ENCODE data around the gene MFSD2A. TPM values are rescaled to one million over a fixed set of nuclear protein-coding genes. Genes with fewer than 3 reads are reported as not detected.

Gene MFSD2A
- total RNA-seq, 1 donor from 2014 or later = 0.90 TPM

DNA sequence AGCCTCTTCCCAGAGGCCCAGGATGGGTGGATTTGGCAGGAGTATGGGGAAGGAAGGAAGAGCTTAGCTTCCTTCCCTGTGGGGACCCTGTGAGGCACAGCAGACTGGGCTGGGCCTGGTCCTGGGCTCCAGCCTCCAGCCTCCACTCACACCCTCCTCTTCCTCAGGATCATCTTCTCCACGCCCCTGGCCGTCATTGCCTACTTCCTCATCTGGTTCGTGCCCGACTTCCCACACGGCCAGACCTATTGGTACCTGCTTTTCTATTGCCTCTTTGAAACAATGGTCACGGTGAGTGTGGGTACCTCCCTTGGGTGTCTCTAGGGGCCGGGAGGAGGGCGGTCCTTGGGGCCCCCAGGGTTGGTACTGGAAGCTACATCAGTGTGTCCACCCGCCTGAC is 10.1 kb downstream of the MFSD2A start:
- no peak for TF ChIP-seq EZH2 (IDR thresholded peaks at IDR 0.05)
- TF ChIP-seq, protein P1, sequence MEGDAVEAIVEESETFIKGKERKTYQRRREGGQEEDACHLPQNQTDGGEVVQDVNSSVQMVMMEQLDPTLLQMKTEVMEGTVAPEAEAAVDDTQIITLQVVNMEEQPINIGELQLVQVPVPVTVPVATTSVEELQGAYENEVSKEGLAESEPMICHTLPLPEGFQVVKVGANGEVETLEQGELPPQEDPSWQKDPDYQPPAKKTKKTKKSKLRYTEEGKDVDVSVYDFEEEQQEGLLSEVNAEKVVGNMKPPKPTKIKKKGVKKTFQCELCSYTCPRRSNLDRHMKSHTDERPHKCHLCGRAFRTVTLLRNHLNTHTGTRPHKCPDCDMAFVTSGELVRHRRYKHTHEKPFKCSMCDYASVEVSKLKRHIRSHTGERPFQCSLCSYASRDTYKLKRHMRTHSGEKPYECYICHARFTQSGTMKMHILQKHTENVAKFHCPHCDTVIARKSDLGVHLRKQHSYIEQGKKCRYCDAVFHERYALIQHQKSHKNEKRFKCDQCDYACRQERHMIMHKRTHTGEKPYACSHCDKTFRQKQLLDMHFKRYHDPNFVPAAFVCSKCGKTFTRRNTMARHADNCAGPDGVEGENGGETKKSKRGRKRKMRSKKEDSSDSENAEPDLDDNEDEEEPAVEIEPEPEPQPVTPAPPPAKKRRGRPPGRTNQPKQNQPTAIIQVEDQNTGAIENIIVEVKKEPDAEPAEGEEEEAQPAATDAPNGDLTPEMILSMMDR (IDR thresholded peaks at IDR 0.05) = no peak
- Histone ChIP-seq H3K36me3 (no peaks in the 10 kb centered on the region), H4K20me1 (ENCODE audit: low read depth) (no peaks in the 10 kb centered on the region), H3K9me3 (ENCODE audit: low read depth) (no peaks in the 10 kb centered on the region), H3K4me3 (no peak overlapping the region), H3K27me3 (no peaks in the 10 kb centered on the region), H3K79me2 (ENCODE audit: low read depth) (no peaks in the 10 kb centered on the region), H3K4me2 (no peak overlapping the region), H3K4me1 (no peaks in the 10 kb centered on the region), H3F3A (ENCODE audit: low read depth) (no peaks in the 10 kb centered on the region), H3K9ac (no peak overlapping the region), H3K27ac (no peak overlapping the region), H2AFZ (replicated peaks) (no peak overlapping the region)
- Mint-ChIP-seq H3K36me3 (peaks cover 30% of the 10 kb centered on the region), H3K4me3 (no peak overlapping the region), H3K4me1 (no peaks in the 10 kb centered on the region), H3K9me3 (no peaks in the 10 kb centered on the region), H3K27ac (peak overlapping the region; percentile 46), H3K27me3 (ENCODE audit: insufficient read depth, low read depth) (peaks cover 4% of the 10 kb centered on the region)
- no peak for DNase-seq (ENCODE audit: low spot score)

DNA sequence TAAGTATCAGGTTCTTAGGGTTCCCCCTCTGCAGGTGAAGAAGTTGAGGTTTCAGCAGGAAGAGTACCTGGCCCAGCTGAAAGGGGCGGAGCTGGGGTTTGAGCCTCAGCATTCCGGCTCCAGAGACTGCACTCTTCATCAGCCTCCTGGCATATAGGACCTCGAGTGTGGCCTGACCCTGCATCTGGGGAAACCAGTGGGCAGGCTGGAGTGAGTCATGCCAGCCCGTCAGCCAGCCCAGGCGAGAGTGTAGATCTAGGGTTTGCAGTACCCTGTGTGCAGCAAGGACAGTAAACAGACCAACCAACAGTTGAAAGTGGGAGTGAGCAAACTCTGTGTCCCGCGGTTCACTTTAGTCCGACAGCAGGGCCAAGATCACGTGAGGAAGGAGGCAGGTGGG is 14.1 kb downstream of the MFSD2A start:
- no peak overlapping the region for H3K4me2 ChIP-seq
- H3K79me2 ChIP-seq (ENCODE audit: low read depth) = no peaks in the 10 kb centered on the region
- no peaks in the 10 kb centered on the region for H4K20me1 ChIP-seq (ENCODE audit: low read depth)
- H3K4me3 ChIP-seq = no peak overlapping the region
- H3K9me3 ChIP-seq (ENCODE audit: low read depth) = no peaks in the 10 kb centered on the region
- H3K4me1 ChIP-seq = no peaks in the 10 kb centered on the region
- no peak overlapping the region for H3K27ac Mint-ChIP-seq
- peaks cover 5% of the 10 kb centered on the region for H3K4me1 Mint-ChIP-seq
- H3K27me3 Mint-ChIP-seq (ENCODE audit: insufficient read depth, low read depth) = peaks cover 6% of the 10 kb centered on the region
- H3K9me3 Mint-ChIP-seq = no peaks in the 10 kb centered on the region
- H3K27ac ChIP-seq = no peak overlapping the region
- DNase-seq (ENCODE audit: low spot score) = no peak
- H3K27me3 ChIP-seq = no peaks in the 10 kb centered on the region
- TF ChIP-seq EZH2phosphoT487 (IDR thresholded peaks at IDR 0.05) (no peak), EZH2 (IDR thresholded peaks at IDR 0.05) (no peak)
- TF ChIP-seq, protein P1 (IDR thresholded peaks at IDR 0.05) = no peak
- no peak overlapping the region for H3K9ac ChIP-seq
- no peak overlapping the region for H2AFZ ChIP-seq (replicated peaks)
- peaks cover 18% of the 10 kb centered on the region for H3K36me3 Mint-ChIP-seq
- H3F3A ChIP-seq (ENCODE audit: low read depth) = peaks cover 5% of the 10 kb centered on the region
- H3K36me3 ChIP-seq = no peaks in the 10 kb centered on the region
- H3K4me3 Mint-ChIP-seq = no peak overlapping the region

DNA sequence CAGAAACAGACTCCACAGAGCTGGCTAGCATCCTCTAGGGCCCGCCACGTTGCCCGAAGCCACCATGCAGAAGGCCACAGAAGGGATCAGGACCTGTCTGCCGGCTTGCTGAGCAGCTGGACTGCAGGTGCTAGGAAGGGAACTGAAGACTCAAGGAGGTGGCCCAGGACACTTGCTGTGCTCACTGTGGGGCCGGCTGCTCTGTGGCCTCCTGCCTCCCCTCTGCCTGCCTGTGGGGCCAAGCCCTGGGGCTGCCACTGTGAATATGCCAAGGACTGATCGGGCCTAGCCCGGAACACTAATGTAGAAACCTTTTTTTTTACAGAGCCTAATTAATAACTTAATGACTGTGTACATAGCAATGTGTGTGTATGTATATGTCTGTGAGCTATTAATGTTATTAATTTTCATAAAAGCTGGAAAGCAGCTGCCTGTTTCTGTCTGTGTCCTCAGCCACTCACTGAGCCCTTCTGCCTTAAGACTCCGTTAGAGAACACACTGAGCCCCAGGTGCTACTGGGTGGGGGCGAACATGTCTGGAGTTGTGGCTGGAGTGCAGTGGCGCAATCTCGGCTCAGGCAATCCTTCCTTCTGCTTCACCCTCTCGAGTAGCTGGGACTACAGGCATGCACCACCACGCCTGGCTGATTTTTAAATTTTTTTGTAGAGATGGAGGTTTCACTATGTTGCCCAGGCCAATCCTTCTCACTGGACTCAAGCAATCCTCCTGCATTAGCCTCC is 14.8 kb downstream of the MFSD2A start:
- H4K20me1 ChIP-seq (ENCODE audit: low read depth) = no peaks in the 10 kb centered on the region
- Mint-ChIP-seq H3K36me3 (peaks cover 18% of the 10 kb centered on the region), H3K4me1 (peaks cover 5% of the 10 kb centered on the region), H3K27me3 (ENCODE audit: insufficient read depth, low read depth) (peaks cover 3% of the 10 kb centered on the region), H3K27ac (no peak overlapping the region), H3K9me3 (no peaks in the 10 kb centered on the region), H3K4me3 (no peak overlapping the region)
- peaks cover 8% of the 10 kb centered on the region for H3F3A ChIP-seq (ENCODE audit: low read depth)
- no peak for DNase-seq (ENCODE audit: low spot score)
- no peaks in the 10 kb centered on the region for H3K4me1 ChIP-seq
- H3K9me3 ChIP-seq (ENCODE audit: low read depth) = no peaks in the 10 kb centered on the region
- H3K79me2 ChIP-seq (ENCODE audit: low read depth) = no peaks in the 10 kb centered on the region
- H3K4me2 ChIP-seq = no peak overlapping the region
- no peak overlapping the region for H2AFZ ChIP-seq (replicated peaks)
- no peak overlapping the region for H3K4me3 ChIP-seq
- H3K9ac ChIP-seq = no peak overlapping the region
- H3K27ac ChIP-seq = no peak overlapping the region
- no peaks in the 10 kb centered on the region for H3K27me3 ChIP-seq
- TF ChIP-seq EZH2 (IDR thresholded peaks at IDR 0.05) (no peak), EZH2phosphoT487 (IDR thresholded peaks at IDR 0.05) (no peak)
- TF ChIP-seq, protein P1 (IDR thresholded peaks at IDR 0.05) = no peak
- no peaks in the 10 kb centered on the region for H3K36me3 ChIP-seq
